ENCODE data around the gene ZSCAN21. TPM values are rescaled to one million over a fixed set of nuclear protein-coding genes. Genes with fewer than 3 reads are reported as not detected.

The ZSCAN21 gene
- total and polyA plus RNA-seq, 2 of the 4 experiments (the other 2 are of a cell fraction), result 11.5 to 13.3 TPM

- no peaks in the 10 kb centered on the region; the same call in 1 of the 2 replicates for H4K20me1 ChIP-seq (ENCODE audit: insufficient read depth, low read length)
- no peak overlapping the region for H2BK15ac ChIP-seq (ENCODE audit: low read depth, low read length)
- H3K4me1 ChIP-seq (ENCODE audit: control insufficient read depth, insufficient read depth, low read length), result no peaks in the 10 kb centered on the region
- intact Hi-C loops (cut with micrococcal nuclease), result no loop called here
- dilution Hi-C loops (cut with HindIII; ENCODE audit: low sequenced_read_pairs, unreplicated experiment), result no loop called here
- H3K9me3 ChIP-seq (ENCODE audit: control insufficient read depth, insufficient read depth, low read length), result no peaks in the 10 kb centered on the region
- peaks cover 0 to 18% of the 10 kb centered on the region in 2 experiments; a peak in 1 of 4 replicates for H3K79me1 ChIP-seq (ENCODE audit: low read depth in 1 of 2, low read length in 2 of 2)
- no peak overlapping the region for H2AK9ac ChIP-seq (replicated peaks; ENCODE audit: low read depth, low read length, poor library complexity)
- H3K56ac ChIP-seq (ENCODE audit: extremely low read depth, insufficient read depth, low read length), result no peak overlapping the region
- H3K23ac ChIP-seq (ENCODE audit: low read depth, low read length), result no peak overlapping the region
- H2BK20ac ChIP-seq (ENCODE audit: low read depth, low read length), result no peak overlapping the region
- ATAC-seq (ENCODE audit: low read depth) (no peak), DNase-seq (no peak)
- H3K9ac ChIP-seq (ENCODE audit: low read depth, low read length), result no peak overlapping the region
- no peak overlapping the region for H2AK5ac ChIP-seq (ENCODE audit: low read depth, low read length)
- BruUV-seq (replicated peaks), result no TSS peak
- H3K18ac ChIP-seq (ENCODE audit: low read depth, low read length), result no peak overlapping the region
- H3K27ac ChIP-seq (ENCODE audit: insufficient read depth, low read length), result no peak overlapping the region
- H2BK120ac ChIP-seq (ENCODE audit: low read depth, low read length), result no peak overlapping the region
- H3K4ac ChIP-seq (ENCODE audit: low read depth, low read length), result no peak overlapping the region
- no peak overlapping the region for H4K8ac ChIP-seq (ENCODE audit: low read depth in 2 of 2, low read length in 2 of 2)
- ChIA-PET CTCF (interaction anchor here (0.5 kb wide), 1 partner anchor 19 kb away, joined by 3 read pairs; no protein-coding TSS in a partner anchor), POLR2A (ENCODE audit: unreplicated experiment) (interaction anchor here (0.6 kb wide), 1 partner anchor 22 kb away, joined by 8 read pairs; no protein-coding TSS in a partner anchor)
- no peaks in the 10 kb centered on the region for H3K9me1 ChIP-seq (ENCODE audit: insufficient read depth, low read length)
- no CpG with 5 or more reads among the region's 13 CpGs for WGBS, 2 experiments (ENCODE audit: extremely low coverage in 2 of 2, insufficient read length in 1 of 2)
- H2BK5ac ChIP-seq (ENCODE audit: low read depth, low read length, poor library complexity, severe bottlenecking), result no peak overlapping the region
- H3K14ac ChIP-seq (replicated peaks; ENCODE audit: low read depth, low read length), result no peak overlapping the region
- in situ Hi-C loops (cut with MboI; ENCODE audit: low sequenced_read_pairs), result no loop called here
- H4K5ac ChIP-seq (ENCODE audit: low read depth, low read length), result no peak overlapping the region
- no peak overlapping the region for H2AFZ ChIP-seq (replicated peaks; ENCODE audit: low read length, poor library complexity)
- no peak overlapping the region for H4K91ac ChIP-seq (ENCODE audit: insufficient read depth, low read depth, low read length)
- H3K4me3 ChIP-seq (ENCODE audit: insufficient read depth, low read depth, low read length), result no peak overlapping the region
- TF ChIP-seq CTCF (conservative IDR thresholded peaks at IDR 0.05; ENCODE audit: low read depth, low read length) (no peak), CHD1 (IDR thresholded peaks at IDR 0.05; ENCODE audit: low read depth, low read length) (no peak), SMC3 (IDR thresholded peaks at IDR 0.05; ENCODE audit: low read depth, low read length) (no peak), NFE2L2 (IDR thresholded peaks at IDR 0.05; ENCODE audit: low read depth, low read length) (no peak), BHLHE40 (IDR thresholded peaks at IDR 0.05; ENCODE audit: low read depth, low read length) (no peak), USF2 (IDR thresholded peaks at IDR 0.05; ENCODE audit: low read depth, low read length) (no peak), RFX5 (IDR thresholded peaks at IDR 0.05; ENCODE audit: low read depth, low read length) (no peak), RCOR1 (IDR thresholded peaks at IDR 0.05; ENCODE audit: insufficient replicate concordance, low read length) (no peak), FOS (IDR thresholded peaks at IDR 0.05; ENCODE audit: low read depth, low read length) (no peak)
- no peak overlapping the region for H3K4me2 ChIP-seq (ENCODE audit: low read depth, low read length)
- H3K27me3 ChIP-seq (ENCODE audit: control insufficient read depth, insufficient read depth, low read length), result no peaks in the 10 kb centered on the region
- H3K36me3 ChIP-seq (ENCODE audit: control insufficient read depth, insufficient read depth, low read length), result peaks cover 59% of the 10 kb centered on the region
Measured at GRCh38 chr7:100111914-100112313, 62.3 kb downstream of the ZSCAN21 start.

Measured in IMR-90 (cell line).